T-cell (primary cell): ENCODE results near the gene DHRS9. TPM values are rescaled to one million over a fixed set of nuclear protein-coding genes. Genes with fewer than 3 reads are reported as not detected.

Source experiments
- ATAC-seq, 4 experiments: fragments of 200-7000 bp in 3 of 4; fragments of 150-1000 bp in 1 of 4; cut with Tn5 transposase; replicated peaks in 1 of 4; 1 replicate in 3 of 4; 2 replicates in 1 of 4; pipeline ENCODE4 v1.10.0; 2021; ENCODE audit warnings: moderate library complexity in 3 of 4, mild to moderate bottlenecking in 2 of 4, moderate number of reproducible peaks in 1 of 4
- CTCF ChIA-PET, 2 donors: fragments of 300-600 bp; sonication (Branson Sonifier 250); formaldehyde crosslinking; loops; one replicate each; lab custom pipeline; 2022; ENCODE audit warnings: antibody characterized with exemption in 2 of 2; lab: Charles Lee
- POLR2A ChIA-PET, 2 donors: fragments of 300-600 bp; sonication (Branson Sonifier 250); formaldehyde crosslinking; loops; one replicate each; lab custom pipeline; 2022; ENCODE audit warnings: antibody characterized with exemption in 2 of 2; lab: Charles Lee
- DNase-seq, 35 experiments: peaks; one replicate each; pipeline versions ENCODE4 v3.0.0 to v3.0.0-alpha.2; 2013 to 2023
- H3K27ac ChIP-seq: one replicate; pipeline ENCODE4 v1.5.1; 2013; ENCODE audit warnings: low read length
- H3K27me3 ChIP-seq, 2 experiments: replicated peaks in 1 of 2; 1 replicate in 1 of 2; 2 replicates in 1 of 2; pipeline versions ENCODE4 v1.6.1 to v1.7.0; 2013; ENCODE audit warnings: low read length in 1 of 2, mixed read lengths in 1 of 2; ENCODE audit not compliant: control insufficient read depth in 2 of 2, insufficient read depth in 2 of 2; ENCODE audit errors: extremely low read depth in 1 of 2
- H3K36me3 ChIP-seq, 2 donors: 1 replicate in 1 of 2; 2 replicates in 1 of 2; pipeline versions ENCODE4 v1.6.1 to v1.7.0; 2013; ENCODE audit warnings: low read length in 1 of 2; ENCODE audit not compliant: control insufficient read depth in 2 of 2, insufficient read depth in 1 of 2; ENCODE audit errors: extremely low read depth in 1 of 2
- H3K4me1 ChIP-seq, 2 experiments: 1 replicate in 1 of 2; 2 replicates in 1 of 2; pipeline versions ENCODE4 v1.6.1 to v1.7.0; 2013; ENCODE audit warnings: low read length in 2 of 2, mixed read lengths in 1 of 2; ENCODE audit not compliant: insufficient read depth in 2 of 2, control insufficient read depth in 1 of 2; ENCODE audit errors: extremely low read depth in 1 of 2
- H3K4me3 ChIP-seq, 2 donors: 1 replicate in 1 of 2; 2 replicates in 1 of 2; pipeline versions ENCODE4 v1.5.1 to v1.7.0; 2013; ENCODE audit warnings: mild to moderate bottlenecking in 2 of 2, low read length in 1 of 2, moderate library complexity in 1 of 2; ENCODE audit not compliant: control insufficient read depth in 1 of 2; ENCODE audit errors: extremely low read depth in 1 of 2
- H3K9me3 ChIP-seq: 2 replicates; pipeline ENCODE4 v1.7.0; 2013
- H3K27ac Mint-ChIP-seq, 2 donors: one replicate each; pipeline ENCODE4 v1.8.0; 2020 to 2021; ENCODE audit warnings: mild to moderate bottlenecking in 2 of 2, mixed read lengths in 2 of 2
- H3K27me3 Mint-ChIP-seq, 2 donors: one replicate each; pipeline ENCODE4 v1.8.0; 2021 to 2022; ENCODE audit warnings: mixed read lengths in 2 of 2
- H3K36me3 Mint-ChIP-seq: one replicate; pipeline ENCODE4 v1.8.0; 2021; ENCODE audit warnings: mixed read lengths
- H3K4me1 Mint-ChIP-seq, 3 donors: one replicate each; pipeline ENCODE4 v1.8.0; 2020 to 2022; ENCODE audit warnings: mixed read lengths in 3 of 3, mild to moderate bottlenecking in 1 of 3
- H3K4me3 Mint-ChIP-seq, 3 donors: one replicate each; pipeline ENCODE4 v1.8.0; 2020 to 2022; ENCODE audit warnings: mild to moderate bottlenecking in 3 of 3, mixed read lengths in 3 of 3, moderate library complexity in 3 of 3
- H3K9me3 Mint-ChIP-seq, 3 donors: one replicate each; pipeline ENCODE4 v1.8.0; 2020 to 2022; ENCODE audit warnings: mixed read lengths in 3 of 3
- WGBS: methylation state at CpG from one replicate; pipeline ENCODE4 v1.1.5; 2013; ENCODE audit warnings: missing lambda C conversion rate; ENCODE audit not compliant: insufficient coverage; 5-methylcytosine and 5-hydroxymethylcytosine counted together
- total RNA-seq, 35 experiments: library from RNA in 6 of 35; stranded (reverse) in 6 of 35; fragments of 120-200 nt in 1 of 35; gene quantifications; one replicate each; pipeline versions ENCODE4 v1.2.1 to v1.2.4 and lab custom pipeline; 2013 to 2026

DHRS9 gene
- not detected for total RNA-seq
- total RNA-seq (2013): 0.22 TPM
- 0 to 9.0 (median 0.14) reads per million in 29 experiments for total RNA-seq (lab: John Stamatoyannopoulos, UW)

DNA sequence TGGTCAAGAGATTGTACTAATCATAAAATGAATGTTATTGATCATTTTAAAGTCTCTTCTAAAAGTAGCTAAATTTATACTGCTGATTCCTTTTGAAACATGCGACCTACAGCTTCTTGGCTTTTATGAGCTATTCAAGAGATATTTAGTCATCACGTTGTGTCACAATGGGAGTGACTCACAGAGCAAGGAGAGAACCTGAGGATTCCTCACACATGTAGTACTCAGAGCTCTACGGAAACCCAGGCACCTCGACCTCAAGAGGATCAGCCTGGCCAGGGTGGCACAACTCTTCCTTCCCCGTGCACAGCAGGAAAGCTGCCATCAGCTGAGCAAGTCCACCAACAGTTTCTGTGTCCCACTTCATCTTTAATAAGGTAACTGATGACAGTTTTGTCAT lies at the start of gene DHRS9:
DHRS9 (plus strand) TSS at position 223 of the 400 bp plus-strand sequence. CDS start 12,019 bp downstream, outside the sequence.
- ChIA-PET POLR2A (no interaction called here), CTCF (no interaction called here)
- 74% methylated on average over 4 of the region's 5 CpGs for WGBS
- Mint-ChIP-seq H3K36me3 (no peaks in the 10 kb centered on the region), H3K9me3 (no peaks in the 10 kb centered on the region), H3K4me3 (no peak within 1 kb of the TSS), H3K4me1 (peaks cover 0 to 14% (median 8%) of the 10 kb centered on the region in 3 donors), H3K27ac (no peak within 1 kb of the TSS), H3K27me3 (peaks cover 0 to 10% of the 10 kb centered on the region in 2 donors)
- DNase-seq (peak in 2 of 35 experiments; percentile 4 to 10), ATAC-seq (no peak)
- no peak within 1 kb of the TSS for H3K4me3 ChIP-seq
- H3K4me1 ChIP-seq: no peaks in the 10 kb centered on the region
- H3K27me3 ChIP-seq: no peaks in the 10 kb centered on the region
- H3K36me3 ChIP-seq: no peaks in the 10 kb centered on the region
- no peaks in the 10 kb centered on the region for H3K9me3 ChIP-seq
- no peak within 1 kb of the TSS for H3K27ac ChIP-seq

DNA sequence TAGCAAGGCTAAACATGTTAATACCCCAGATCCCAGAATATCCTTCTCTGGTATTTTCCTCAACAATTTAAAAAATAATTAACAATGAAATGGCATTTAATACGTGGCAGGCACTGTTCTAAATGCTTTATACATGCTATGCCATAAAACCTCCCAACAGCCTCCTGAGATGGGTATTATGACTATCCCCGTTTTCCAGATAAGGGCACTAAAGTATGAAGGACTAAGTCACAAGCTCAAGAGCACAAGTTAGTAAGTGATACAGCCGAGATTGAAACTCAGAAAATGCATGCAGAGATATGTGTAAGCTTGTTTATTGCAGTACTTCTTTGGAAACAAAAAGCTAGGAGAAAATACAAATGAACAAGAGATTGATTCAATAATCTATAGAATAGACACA lies 46.2 kb upstream of the DHRS9 start:
- no peaks in the 10 kb centered on the region for H3K36me3 ChIP-seq
- H3K9me3 ChIP-seq: no peaks in the 10 kb centered on the region
- Mint-ChIP-seq H3K9me3 (no peaks in the 10 kb centered on the region), H3K27me3 (peaks cover 2 to 4% of the 10 kb centered on the region in 2 donors), H3K27ac (no peak overlapping the region), H3K4me3 (no peak overlapping the region), H3K36me3 (no peaks in the 10 kb centered on the region), H3K4me1 (peaks cover 9 to 13% (median 11%) of the 10 kb centered on the region in 3 donors)
- H3K27me3 ChIP-seq: no peaks in the 10 kb centered on the region
- DNase-seq (no peak), ATAC-seq (no peak)
- peaks cover 0 to 4% of the 10 kb centered on the region in 2 experiments for H3K4me1 ChIP-seq
- no CpG with 5 or more reads among the region's 3 CpGs for WGBS
- H3K27ac ChIP-seq: no peak overlapping the region
- ChIA-PET CTCF (interaction anchor here in 1 of 2 donors (0.6 kb wide), 1 partner anchor 41 kb away, joined by 4 read pairs; no protein-coding TSS in a partner anchor), POLR2A (no interaction called here)
- no peak overlapping the region for H3K4me3 ChIP-seq

DNA sequence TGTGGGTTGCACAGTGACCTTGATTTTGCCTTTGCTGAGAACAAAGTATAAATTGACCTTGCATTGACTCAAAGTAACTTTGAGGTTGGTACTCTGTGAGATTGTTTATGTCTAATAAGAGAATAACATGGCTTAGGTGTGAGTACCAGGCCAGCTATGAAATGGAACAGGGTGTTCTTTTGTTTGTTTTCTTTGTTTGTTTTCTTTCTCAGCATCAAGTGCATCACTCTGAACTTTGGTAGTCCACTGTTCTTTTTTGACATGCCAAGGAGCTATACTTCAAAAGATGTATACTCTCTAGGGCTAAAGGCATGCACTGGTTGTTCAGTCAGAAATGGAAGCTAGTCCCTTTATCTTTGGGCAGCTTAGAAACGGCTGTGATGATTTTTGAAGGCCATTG lies 43.3 kb upstream of the DHRS9 start:
- no peak overlapping the region for H3K4me3 ChIP-seq
- Mint-ChIP-seq H3K4me1 (peaks cover 9 to 13% (median 11%) of the 10 kb centered on the region in 3 donors), H3K27ac (no peak overlapping the region), H3K4me3 (no peak overlapping the region), H3K27me3 (no peaks in the 10 kb centered on the region), H3K9me3 (no peaks in the 10 kb centered on the region), H3K36me3 (no peaks in the 10 kb centered on the region)
- H3K9me3 ChIP-seq: no peaks in the 10 kb centered on the region
- H3K27me3 ChIP-seq: no peaks in the 10 kb centered on the region
- DNase-seq (no peak), ATAC-seq (no peak)
- H3K36me3 ChIP-seq: no peaks in the 10 kb centered on the region
- CTCF ChIA-PET: no interaction called here
- POLR2A ChIA-PET: no interaction called here
- H3K27ac ChIP-seq: no peak overlapping the region
- no CpG with 5 or more reads among the region's 1 CpG for WGBS
- H3K4me1 ChIP-seq: peaks cover 0 to 4% of the 10 kb centered on the region in 2 experiments

DNA sequence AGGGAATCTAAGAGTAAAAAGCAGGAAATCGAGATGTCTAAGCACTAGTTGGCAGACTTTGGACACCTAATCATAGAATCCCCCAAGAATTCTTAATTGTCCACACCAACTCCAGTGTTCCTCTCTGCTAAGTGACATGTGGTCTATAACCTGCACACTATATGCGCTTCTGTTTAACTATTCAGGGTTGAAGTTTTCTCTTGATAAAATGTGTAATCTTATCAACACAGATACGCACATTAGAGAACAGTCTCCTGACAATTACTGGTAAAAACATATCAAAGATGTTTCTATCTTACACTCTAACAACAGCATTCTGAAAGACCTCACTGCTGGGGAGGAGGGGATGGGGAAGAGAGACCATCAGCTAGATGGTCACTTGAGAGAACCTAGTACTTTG lies 42.1 kb upstream of the DHRS9 start:
- no peaks in the 10 kb centered on the region for H3K9me3 Mint-ChIP-seq
- no peaks in the 10 kb centered on the region for H3K27me3 Mint-ChIP-seq
- ChIA-PET POLR2A (no interaction called here), CTCF (no interaction called here)
- Histone ChIP-seq H3K4me3 (no peak overlapping the region), H3K27me3 (no peaks in the 10 kb centered on the region), H3K36me3 (no peaks in the 10 kb centered on the region), H3K4me1 (peaks cover 0 to 4% of the 10 kb centered on the region in 2 experiments), H3K9me3 (no peaks in the 10 kb centered on the region), H3K27ac (no peak overlapping the region)
- H3K27ac Mint-ChIP-seq: no peak overlapping the region
- ATAC-seq (no peak), DNase-seq (no peak)
- WGBS: no CpG with 5 or more reads among the region's 3 CpGs
- no peaks in the 10 kb centered on the region for H3K36me3 Mint-ChIP-seq
- H3K4me3 Mint-ChIP-seq: no peak overlapping the region
- H3K4me1 Mint-ChIP-seq: peaks cover 9 to 13% (median 11%) of the 10 kb centered on the region in 3 donors

DNA sequence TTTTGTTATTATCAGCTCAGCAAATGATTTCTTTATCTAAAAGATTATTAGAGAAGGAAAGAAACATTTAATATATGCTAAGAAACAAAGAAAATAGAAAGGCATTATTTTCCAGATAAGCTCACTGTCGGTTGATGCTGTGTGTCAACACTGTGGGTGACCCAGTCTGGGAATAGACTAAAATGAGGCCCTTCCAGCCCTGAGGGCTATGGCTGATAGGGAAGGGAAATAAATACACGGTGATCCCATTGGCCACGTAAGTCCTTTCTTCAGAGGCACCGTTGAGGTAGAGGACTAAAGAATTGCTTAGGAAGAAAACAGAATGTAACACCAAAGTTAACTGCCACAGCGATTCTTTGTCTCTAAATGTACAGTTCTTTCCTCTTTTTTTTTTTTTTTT lies 40.0 kb upstream of the DHRS9 start:
- H3K9me3 Mint-ChIP-seq: peaks cover 3 to 13% (median 5%) of the 10 kb centered on the region in 3 donors
- POLR2A ChIA-PET: no interaction called here

DNA sequence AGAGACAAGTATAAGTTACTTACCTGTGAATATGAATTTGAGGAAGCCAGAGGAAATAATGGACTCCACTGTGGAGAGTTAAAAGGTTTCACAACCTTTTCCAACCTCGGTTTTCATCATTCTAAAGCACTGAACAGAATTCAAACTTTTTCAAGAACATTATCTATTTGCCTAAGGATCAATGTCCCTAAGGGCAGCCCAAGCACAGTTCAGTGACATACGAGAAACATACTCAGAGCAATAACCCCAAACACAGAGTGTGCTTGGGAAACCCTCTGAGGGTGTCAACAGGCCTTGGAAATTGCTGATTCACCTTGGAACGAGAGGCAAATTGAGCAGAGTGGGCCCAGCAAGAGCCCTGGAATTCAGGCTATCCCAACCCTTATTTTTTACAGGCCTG lies 38.2 kb upstream of the DHRS9 start, which contains the start of gene ABCB11:
ABCB11 (minus strand) TSS at position 123 of the 400 bp plus-strand sequence. CDS start 13,199 bp downstream, outside the sequence.
- Mint-ChIP-seq H3K27ac (no peak within 1 kb of the TSS), H3K4me1 (peaks cover 6 to 11% (median 7%) of the 10 kb centered on the region in 3 donors)
- POLR2A ChIA-PET: no interaction called here

More for the DNA sequence above, 40.0 kb upstream of the DHRS9 start:
- no peaks in the 10 kb centered on the region for H3K27me3 Mint-ChIP-seq
- H3K36me3 ChIP-seq: no peaks in the 10 kb centered on the region
- 100% methylated on average over 2 of the region's 5 CpGs for WGBS
- no peaks in the 10 kb centered on the region for H3K9me3 ChIP-seq
- no peak overlapping the region for H3K27ac Mint-ChIP-seq
- no peaks in the 10 kb centered on the region for H3K27me3 ChIP-seq
- no peak overlapping the region for H3K4me3 ChIP-seq
- CTCF ChIA-PET: no interaction called here
- H3K27ac ChIP-seq: no peak overlapping the region
- H3K4me1 ChIP-seq: peaks cover 0 to 4% of the 10 kb centered on the region in 2 experiments
- H3K36me3 Mint-ChIP-seq: no peaks in the 10 kb centered on the region
- peaks cover 14 to 17% (median 15%) of the 10 kb centered on the region in 3 donors for H3K4me1 Mint-ChIP-seq
- ATAC-seq (no peak), DNase-seq (no peak)
- no peak overlapping the region for H3K4me3 Mint-ChIP-seq

More for the DNA sequence above, 38.2 kb upstream of the DHRS9 start, which contains the start of gene ABCB11:
- H3K4me3 ChIP-seq: no peak within 1 kb of the TSS
- Mint-ChIP-seq H3K27me3 (no peaks in the 10 kb centered on the region), H3K4me3 (no peak within 1 kb of the TSS), H3K36me3 (no peaks in the 10 kb centered on the region), H3K9me3 (peaks cover 3 to 14% (median 8%) of the 10 kb centered on the region in 3 donors)
- CTCF ChIA-PET: no interaction called here
- H3K27ac ChIP-seq: no peak within 1 kb of the TSS
- WGBS: 100% methylated on average over 1 of the region's 3 CpGs
- no peaks in the 10 kb centered on the region for H3K27me3 ChIP-seq
- DNase-seq: no peak
- H3K9me3 ChIP-seq: no peaks in the 10 kb centered on the region
- H3K4me1 ChIP-seq: no peaks in the 10 kb centered on the region
- no peak for ATAC-seq
- no peaks in the 10 kb centered on the region for H3K36me3 ChIP-seq
